Medulla oblongata (tissue), 1 donor: ENCODE measurements around the gene KIF6.
"Not testable (repeated sequence)": the region's sequence is repeated elsewhere in the genome, so short reads cannot be mapped to it uniquely, and the experiment has no call there.

Source experiments
- DNase-seq: peaks from one replicate; pipeline ENCODE4 v3.0.0-alpha.2; 2015; ENCODE audit errors: extremely low spot score

KIF6 gene

GRCh38 chr6:39553860-39554802 is 171.1 kb downstream of the KIF6 start:
- DNase-seq = no peak

GRCh38 chr6:39553029-39553428 is 172.2 kb downstream of the KIF6 start:
- no peak for DNase-seq

GRCh38 chr6:39550191-39550590 is 175.0 kb downstream of the KIF6 start:
- no peak for DNase-seq

GRCh38 chr6:39546731-39547130 is 178.5 kb downstream of the KIF6 start:
- no peak for DNase-seq

- no peak for DNase-seq
Observed at GRCh38 chr6:39543950-39544349, 181.3 kb downstream of the KIF6 start.

- peak; percentile 43 for DNase-seq
Observed at GRCh38 chr6:39543095-39543494, 182.1 kb downstream of the KIF6 start.

- no peak for DNase-seq
Observed at GRCh38 chr6:39540454-39540853, 184.8 kb downstream of the KIF6 start.

- DNase-seq = peak; percentile 35
Observed at GRCh38 chr6:39530201-39530759, 194.9 kb downstream of the KIF6 start.

GRCh38 chr6:39527792-39528564 is 197.2 kb downstream of the KIF6 start:
- DNase-seq = no peak

GRCh38 chr6:39524007-39524406 is 201.2 kb downstream of the KIF6 start:
- DNase-seq = no peak

GRCh38 chr6:39521958-39522357 is 203.2 kb downstream of the KIF6 start:
- DNase-seq = no peak

GRCh38 chr6:39520916-39521315 is 204.3 kb downstream of the KIF6 start:
- DNase-seq = no peak

GRCh38 chr6:39520411-39520810 is 204.8 kb downstream of the KIF6 start:
- DNase-seq = no peak

GRCh38 chr6:39518221-39518620 is 207.0 kb downstream of the KIF6 start:
- DNase-seq = no peak

GRCh38 chr6:39517756-39518155 is 207.5 kb downstream of the KIF6 start:
- DNase-seq = no peak

GRCh38 chr6:39516471-39516870 is 208.7 kb downstream of the KIF6 start:
- DNase-seq = no peak

- no peak for DNase-seq
Observed at GRCh38 chr6:39515471-39515870, 209.7 kb downstream of the KIF6 start.

GRCh38 chr6:39515006-39515405 is 210.2 kb downstream of the KIF6 start:
- no peak for DNase-seq

- DNase-seq = not testable (repeated sequence)
Observed at GRCh38 chr6:39509831-39510230, 215.4 kb downstream of the KIF6 start.

- no peak for DNase-seq
Observed at GRCh38 chr6:39508515-39508914, 216.7 kb downstream of the KIF6 start.

- DNase-seq = no peak
Observed at GRCh38 chr6:39507331-39507998, 217.7 kb downstream of the KIF6 start.
